Right forelimb (tissue), 1 donor: ENCODE measurements around the gene HSF2BP.
"Not testable (repeated sequence)": the region's sequence is repeated elsewhere in the genome, so short reads cannot be mapped to it uniquely, and the experiment has no call there.

Source experiments
- DNase-seq: peaks from one replicate; pipeline ENCODE4 v3.0.0-alpha.2; 2018

Gene HSF2BP

GRCh38 chr21:43513023-43513422, 146.3 kb downstream of the HSF2BP start:
- not testable (repeated sequence) for DNase-seq

- not testable (repeated sequence) for DNase-seq
Measured at GRCh38 chr21:43511209-43511608, 148.1 kb downstream of the HSF2BP start.

GRCh38 chr21:43510669-43511068, 148.6 kb downstream of the HSF2BP start:
- DNase-seq: not testable (repeated sequence)

- DNase-seq: not testable (repeated sequence)
Measured at GRCh38 chr21:43503892-43504291, 155.4 kb downstream of the HSF2BP start.

- not testable (repeated sequence) for DNase-seq
Measured at GRCh38 chr21:43503075-43503750, 156.1 kb downstream of the HSF2BP start.

GRCh38 chr21:43502407-43503071, 156.7 kb downstream of the HSF2BP start:
- not testable (repeated sequence) for DNase-seq

GRCh38 chr21:43498924-43499323, 160.4 kb downstream of the HSF2BP start:
- not testable (repeated sequence) for DNase-seq

- DNase-seq: not testable (repeated sequence)
Measured at GRCh38 chr21:43498065-43498464, 161.2 kb downstream of the HSF2BP start.

GRCh38 chr21:43494279-43495012, 164.8 kb downstream of the HSF2BP start:
- not testable (repeated sequence) for DNase-seq

- DNase-seq: not testable (repeated sequence)
Measured at GRCh38 chr21:43493471-43493870, 165.8 kb downstream of the HSF2BP start.

GRCh38 chr21:43488235-43488634, 171.1 kb downstream of the HSF2BP start:
- DNase-seq: not testable (repeated sequence)

GRCh38 chr21:43486051-43486450, 173.2 kb downstream of the HSF2BP start:
- DNase-seq: not testable (repeated sequence)

- not testable (repeated sequence) for DNase-seq
Measured at GRCh38 chr21:43485016-43485415, 174.3 kb downstream of the HSF2BP start.

- not testable (repeated sequence) for DNase-seq
Measured at GRCh38 chr21:43479197-43479596, 180.1 kb downstream of the HSF2BP start.
